ENCODE results near the gene GAP43.

DNA sequence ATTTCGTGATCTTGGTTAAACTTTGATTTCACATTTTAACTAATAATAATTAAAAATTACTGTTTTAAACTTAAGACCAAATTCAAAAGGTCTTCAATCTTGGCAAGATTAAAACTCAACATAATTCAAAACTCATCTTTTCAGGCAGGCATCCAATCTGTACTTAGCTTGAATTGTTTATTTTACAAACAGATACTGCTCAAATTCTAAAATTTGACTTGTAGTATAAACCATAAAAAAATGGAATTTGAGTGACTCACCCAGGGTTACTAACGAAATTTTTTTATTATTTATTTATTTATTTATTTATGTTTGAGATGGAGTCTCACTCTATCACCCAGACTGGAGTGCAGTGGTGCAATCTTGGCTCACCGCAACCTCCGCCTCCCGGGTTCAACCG lies 64.4 kb downstream of the GAP43 start:
- TF ChIP-seq, protein P1, sequence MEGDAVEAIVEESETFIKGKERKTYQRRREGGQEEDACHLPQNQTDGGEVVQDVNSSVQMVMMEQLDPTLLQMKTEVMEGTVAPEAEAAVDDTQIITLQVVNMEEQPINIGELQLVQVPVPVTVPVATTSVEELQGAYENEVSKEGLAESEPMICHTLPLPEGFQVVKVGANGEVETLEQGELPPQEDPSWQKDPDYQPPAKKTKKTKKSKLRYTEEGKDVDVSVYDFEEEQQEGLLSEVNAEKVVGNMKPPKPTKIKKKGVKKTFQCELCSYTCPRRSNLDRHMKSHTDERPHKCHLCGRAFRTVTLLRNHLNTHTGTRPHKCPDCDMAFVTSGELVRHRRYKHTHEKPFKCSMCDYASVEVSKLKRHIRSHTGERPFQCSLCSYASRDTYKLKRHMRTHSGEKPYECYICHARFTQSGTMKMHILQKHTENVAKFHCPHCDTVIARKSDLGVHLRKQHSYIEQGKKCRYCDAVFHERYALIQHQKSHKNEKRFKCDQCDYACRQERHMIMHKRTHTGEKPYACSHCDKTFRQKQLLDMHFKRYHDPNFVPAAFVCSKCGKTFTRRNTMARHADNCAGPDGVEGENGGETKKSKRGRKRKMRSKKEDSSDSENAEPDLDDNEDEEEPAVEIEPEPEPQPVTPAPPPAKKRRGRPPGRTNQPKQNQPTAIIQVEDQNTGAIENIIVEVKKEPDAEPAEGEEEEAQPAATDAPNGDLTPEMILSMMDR (conservative IDR thresholded peaks at IDR 0.05; ENCODE audit: low read depth, low read length), result no peak
- TF ChIP-seq EZH2 (IDR thresholded peaks at IDR 0.05; ENCODE audit: borderline replicate concordance, low read depth, low read length, poor library complexity, severe bottlenecking), result no peak

Data from A673 (cell line).